Stimulated activated effector memory CD8-positive, alpha-beta T cell treated with anti-CD3 and anti-CD28 coated beads, Interleukin-12 subunit alpha, Interleukin-12 subunit beta, amount 100 ng/mL, for 72 hours (primary cell): ENCODE results near the gene PHACTR1.
"Not testable (repeated sequence)": the region's sequence is repeated elsewhere in the genome, so short reads cannot be mapped to it uniquely, and the experiment has no call there.

Experiments used
- ATAC-seq: fragments of 150-1000 bp; cut with Tn5 transposase; 2 replicates; pipeline ENCODE4 v1.10.0; 2021
- DNase-seq, 2 donors: peaks; one replicate each; pipeline ENCODE4 v3.0.0; 2021 to 2022; ENCODE audit warnings: low spot score in 2 of 2
- H3K27ac Mint-ChIP-seq: one replicate; pipeline ENCODE4 v1.8.0; 2022; ENCODE audit warnings: mild to moderate bottlenecking, mixed read lengths
- H3K36me3 Mint-ChIP-seq: one replicate; pipeline ENCODE4 v1.8.0; 2022; ENCODE audit warnings: mild to moderate bottlenecking, mixed read lengths
- H3K4me1 Mint-ChIP-seq: one replicate; pipeline ENCODE4 v1.8.0; 2022; ENCODE audit warnings: mixed read lengths
- H3K4me3 Mint-ChIP-seq: one replicate; pipeline ENCODE4 v1.8.0; 2022; ENCODE audit warnings: mild to moderate bottlenecking, mixed read lengths
- H3K9me3 Mint-ChIP-seq: one replicate; pipeline ENCODE4 v1.8.0; 2022; ENCODE audit warnings: mixed read lengths

Gene PHACTR1

GRCh38 chr6:13238640-13239216, 522.2 kb downstream of the PHACTR1 start:
- Mint-ChIP-seq H3K27ac (no peak overlapping the region), H3K4me1 (no peaks in the 10 kb centered on the region), H3K36me3 (no peaks in the 10 kb centered on the region), H3K9me3 (peaks cover under 1% of the 10 kb centered on the region), H3K4me3 (no peak overlapping the region)
- ATAC-seq = no peak
- no peak for DNase-seq

- Mint-ChIP-seq H3K4me1 (no peaks in the 10 kb centered on the region), H3K9me3 (peaks cover 4% of the 10 kb centered on the region), H3K36me3 (no peaks in the 10 kb centered on the region), H3K4me3 (no peak overlapping the region), H3K27ac (no peak overlapping the region)
- no peak for ATAC-seq
- DNase-seq = no peak
Measured at GRCh38 chr6:13239530-13240455, 523.2 kb downstream of the PHACTR1 start.

DNA sequence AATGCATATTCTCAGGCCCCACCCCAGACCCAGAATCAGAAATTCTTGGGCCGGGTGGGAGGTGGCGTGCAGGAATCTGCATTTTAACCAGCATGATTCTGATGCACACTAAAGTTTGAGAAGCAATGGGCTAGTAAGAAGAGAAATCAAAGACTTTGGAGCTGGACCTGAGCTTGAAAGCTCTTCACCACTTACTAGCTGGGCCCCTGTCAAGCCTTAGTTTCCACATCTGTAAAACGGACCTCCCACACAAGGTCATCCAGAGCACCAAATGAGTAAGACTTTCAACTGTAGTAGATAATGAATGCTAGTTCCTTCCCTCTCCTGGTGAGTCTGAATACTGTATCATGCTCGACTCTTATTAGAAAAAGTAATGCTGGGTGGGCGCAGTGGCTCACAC, 524.8 kb downstream of the PHACTR1 start:
- no peak for ATAC-seq
- no peak for DNase-seq
- Mint-ChIP-seq H3K36me3 (no peaks in the 10 kb centered on the region), H3K27ac (no peak overlapping the region), H3K4me1 (no peaks in the 10 kb centered on the region), H3K4me3 (no peak overlapping the region), H3K9me3 (peaks cover 4% of the 10 kb centered on the region)

GRCh38 chr6:13242178-13242577, 525.6 kb downstream of the PHACTR1 start:
- no peaks in the 10 kb centered on the region for H3K36me3 Mint-ChIP-seq
- DNase-seq = no peak
- no peak overlapping the region for H3K27ac Mint-ChIP-seq
- ATAC-seq = no peak
- no peak overlapping the region for H3K4me3 Mint-ChIP-seq
- no peaks in the 10 kb centered on the region for H3K4me1 Mint-ChIP-seq
- peaks cover 4% of the 10 kb centered on the region for H3K9me3 Mint-ChIP-seq

DNA sequence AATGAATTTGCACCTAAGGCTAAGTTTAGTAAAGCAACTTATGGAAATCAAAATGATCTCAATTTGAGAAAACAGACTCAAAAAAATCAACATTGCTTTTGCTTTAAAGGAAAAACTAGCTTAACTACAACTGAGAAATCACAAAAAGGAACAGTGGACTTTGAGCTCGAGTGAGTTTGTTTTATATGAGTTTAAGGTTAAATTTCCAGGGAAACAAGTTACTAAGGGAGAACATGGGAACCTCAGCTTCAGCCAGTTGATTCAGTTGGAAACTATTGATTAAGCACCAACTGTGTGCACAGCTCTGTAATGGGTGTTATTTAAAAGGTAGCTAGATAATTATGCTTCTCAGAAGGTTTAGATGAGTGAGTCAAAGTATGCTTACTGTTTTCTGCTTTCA, 526.0 kb downstream of the PHACTR1 start:
- DNase-seq (no peak), ATAC-seq (no peak)
- Mint-ChIP-seq H3K4me3 (no peak overlapping the region), H3K4me1 (no peaks in the 10 kb centered on the region), H3K36me3 (no peaks in the 10 kb centered on the region), H3K27ac (no peak overlapping the region), H3K9me3 (peaks cover 4% of the 10 kb centered on the region)

- Mint-ChIP-seq H3K4me3 (no peak overlapping the region), H3K9me3 (peaks cover 4% of the 10 kb centered on the region), H3K4me1 (no peaks in the 10 kb centered on the region), H3K36me3 (no peaks in the 10 kb centered on the region), H3K27ac (no peak overlapping the region)
- ATAC-seq (no peak), DNase-seq (no peak)
Measured at GRCh38 chr6:13243033-13243432, 526.5 kb downstream of the PHACTR1 start.

GRCh38 chr6:13243745-13244144, 527.2 kb downstream of the PHACTR1 start:
- H3K36me3 Mint-ChIP-seq, H3K4me3 Mint-ChIP-seq, H3K9me3 Mint-ChIP-seq, ATAC-seq, H3K4me1 Mint-ChIP-seq, H3K27ac Mint-ChIP-seq, DNase-seq: not testable (repeated sequence)

DNA sequence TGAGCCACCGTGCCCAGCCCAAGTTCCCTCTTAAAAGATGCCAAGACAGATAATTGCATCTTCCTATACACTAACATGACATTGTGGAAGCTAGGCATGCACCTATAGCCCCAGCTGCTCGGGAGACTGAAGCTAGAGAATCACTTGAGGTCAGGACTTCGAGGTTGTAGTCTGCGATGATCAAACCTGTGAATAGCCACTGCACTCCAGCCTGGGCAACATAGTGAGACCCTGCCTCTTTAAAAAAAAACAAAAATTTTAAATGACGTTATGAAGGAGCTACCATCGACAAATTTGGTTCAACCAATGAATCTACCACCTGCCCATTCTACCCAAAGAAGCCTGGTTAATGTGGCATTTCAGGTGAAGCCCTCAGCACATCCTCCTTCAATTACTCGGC, 531.1 kb downstream of the PHACTR1 start:
- DNase-seq (no peak), ATAC-seq (no peak)
- no peaks in the 10 kb centered on the region for H3K36me3 Mint-ChIP-seq
- H3K9me3 Mint-ChIP-seq = peaks cover 4% of the 10 kb centered on the region
- no peak overlapping the region for H3K4me3 Mint-ChIP-seq
- no peaks in the 10 kb centered on the region for H3K4me1 Mint-ChIP-seq
- no peak overlapping the region for H3K27ac Mint-ChIP-seq

- Mint-ChIP-seq H3K9me3 (peaks cover 4% of the 10 kb centered on the region), H3K4me1 (no peaks in the 10 kb centered on the region), H3K36me3 (no peaks in the 10 kb centered on the region), H3K27ac (no peak overlapping the region), H3K4me3 (no peak overlapping the region)
- DNase-seq = no peak
- ATAC-seq = no peak
Measured at GRCh38 chr6:13248053-13248452, 531.5 kb downstream of the PHACTR1 start.

DNA sequence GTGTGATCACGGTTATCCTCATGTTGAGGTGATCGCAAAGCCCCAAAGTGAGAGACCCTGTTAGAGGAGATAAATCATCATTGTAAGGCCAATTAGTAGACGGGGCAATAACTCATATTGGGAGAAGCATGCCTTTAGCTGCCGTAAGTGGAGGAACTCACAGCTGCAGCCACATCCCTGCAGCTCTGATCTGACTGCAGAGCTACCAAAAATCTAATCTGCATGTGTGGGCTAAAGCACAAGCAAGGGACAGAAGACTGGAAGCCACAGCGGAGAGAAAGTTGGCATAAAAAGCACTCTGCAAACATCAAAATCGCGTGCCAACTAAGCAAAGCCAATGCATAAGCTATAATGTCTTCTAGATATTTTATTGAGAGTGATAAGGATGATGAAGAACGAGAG, 532.0 kb downstream of the PHACTR1 start:
- no peak for DNase-seq
- Mint-ChIP-seq H3K4me1 (no peaks in the 10 kb centered on the region), H3K27ac (no peak overlapping the region), H3K4me3 (no peak overlapping the region), H3K36me3 (no peaks in the 10 kb centered on the region), H3K9me3 (peaks cover 4% of the 10 kb centered on the region)
- ATAC-seq = no peak

DNA sequence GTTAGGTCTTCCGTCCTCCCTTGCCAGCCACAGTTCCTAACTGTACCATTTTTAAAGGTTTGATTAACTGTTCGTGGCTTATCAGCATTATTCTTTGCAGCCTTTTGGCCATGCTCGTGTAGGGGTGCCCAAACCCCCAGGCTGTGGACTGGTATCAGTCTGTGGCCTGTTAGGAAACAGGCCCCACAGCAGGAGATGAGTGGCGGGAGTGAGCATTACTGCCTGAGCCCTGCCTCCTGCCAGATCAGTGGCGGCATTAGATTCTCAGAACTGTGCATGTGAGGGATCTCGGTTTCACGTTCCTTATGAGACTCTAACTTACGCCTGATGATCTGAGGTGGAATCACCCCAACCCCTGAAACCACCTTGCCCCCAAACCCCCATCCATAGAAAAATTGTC, 532.4 kb downstream of the PHACTR1 start:
- Mint-ChIP-seq H3K9me3 (peaks cover under 1% of the 10 kb centered on the region), H3K27ac (no peak overlapping the region), H3K36me3 (no peaks in the 10 kb centered on the region), H3K4me1 (no peaks in the 10 kb centered on the region), H3K4me3 (no peak overlapping the region)
- DNase-seq (no peak), ATAC-seq (no peak)

DNA sequence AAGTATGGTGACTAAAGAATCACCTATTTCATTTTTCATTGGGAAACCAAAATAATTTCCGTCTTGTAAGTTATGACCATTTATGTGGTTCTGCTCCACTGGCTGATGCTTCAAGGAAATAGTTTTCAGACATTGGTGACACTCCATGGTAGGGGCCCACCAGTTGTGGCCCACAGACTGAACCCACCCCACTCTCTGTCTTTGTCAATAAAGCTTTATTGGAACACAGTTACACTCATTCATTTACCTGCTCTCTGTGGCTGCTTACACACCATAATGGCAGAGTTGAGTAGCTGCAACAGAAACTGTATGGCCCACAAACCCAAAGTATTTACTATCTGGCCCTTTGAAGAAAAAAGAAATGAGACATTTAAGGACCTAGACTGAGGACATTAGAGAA, 533.2 kb downstream of the PHACTR1 start:
- Mint-ChIP-seq H3K9me3 (no peaks in the 10 kb centered on the region), H3K36me3 (no peaks in the 10 kb centered on the region), H3K27ac (no peak overlapping the region), H3K4me1 (no peaks in the 10 kb centered on the region), H3K4me3 (no peak overlapping the region)
- ATAC-seq (no peak), DNase-seq (no peak)

DNA sequence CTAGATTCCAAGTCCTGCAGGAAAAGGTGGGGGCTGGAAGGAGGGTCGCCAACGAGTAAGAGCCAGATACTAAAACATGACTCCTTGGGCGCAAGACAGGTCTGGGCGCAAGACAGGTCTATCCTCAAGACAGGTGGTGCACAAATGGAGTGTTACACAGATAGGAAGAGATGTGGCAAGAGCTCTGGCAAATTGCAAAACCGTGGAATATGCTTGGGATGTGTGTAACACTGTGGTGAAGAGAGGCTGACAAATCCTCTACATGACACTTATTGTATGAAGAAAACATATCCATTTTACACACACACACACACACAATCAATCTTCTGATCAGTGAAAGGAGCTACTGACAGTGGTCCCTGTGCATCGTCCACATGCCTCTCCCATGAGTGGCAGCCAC, 534.1 kb downstream of the PHACTR1 start:
- no peak for ATAC-seq
- no peak overlapping the region for H3K4me3 Mint-ChIP-seq

GRCh38 chr6:13251242-13251641, 534.7 kb downstream of the PHACTR1 start:
- H3K4me3 Mint-ChIP-seq = no peak overlapping the region
- no peak for DNase-seq
- H3K27ac Mint-ChIP-seq = peak overlapping the region; percentile 4
- no peaks in the 10 kb centered on the region for H3K36me3 Mint-ChIP-seq
- ATAC-seq = no peak
- no peaks in the 10 kb centered on the region for H3K4me1 Mint-ChIP-seq
- peaks cover under 1% of the 10 kb centered on the region for H3K9me3 Mint-ChIP-seq

More for the DNA sequence above, 534.1 kb downstream of the PHACTR1 start:
- Mint-ChIP-seq H3K4me1 (no peaks in the 10 kb centered on the region), H3K9me3 (no peaks in the 10 kb centered on the region), H3K36me3 (no peaks in the 10 kb centered on the region), H3K27ac (no peak overlapping the region)
- no peak for DNase-seq

GRCh38 chr6:13252790-13253189, 536.2 kb downstream of the PHACTR1 start:
- peaks cover 7% of the 10 kb centered on the region for H3K9me3 Mint-ChIP-seq
- H3K4me1 Mint-ChIP-seq = no peaks in the 10 kb centered on the region
- ATAC-seq = no peak
- DNase-seq = no peak
- no peak overlapping the region for H3K27ac Mint-ChIP-seq
- H3K36me3 Mint-ChIP-seq = no peaks in the 10 kb centered on the region
- H3K4me3 Mint-ChIP-seq = no peak overlapping the region

GRCh38 chr6:13253272-13253671, 536.7 kb downstream of the PHACTR1 start:
- Mint-ChIP-seq H3K4me3 (no peak overlapping the region), H3K27ac (no peak overlapping the region), H3K9me3 (peaks cover 7% of the 10 kb centered on the region), H3K4me1 (no peaks in the 10 kb centered on the region), H3K36me3 (no peaks in the 10 kb centered on the region)
- ATAC-seq (no peak), DNase-seq (no peak)
